CD4-positive, alpha-beta T cell treated with Interleukin-17A for 4 hours (primary cell): ENCODE data around the gene SH3PXD2A.
"Not testable (repeated sequence)": the region's sequence is repeated elsewhere in the genome, so short reads cannot be mapped to it uniquely, and the experiment has no call there.

ENCODE experiments used
- DNase-seq: peaks from one replicate; pipeline ENCODE4 v3.0.0-alpha.2; 2020; ENCODE audit warnings: mixed read lengths

SH3PXD2A gene

GRCh38 chr10:103740611-103741010 is 114.8 kb downstream of the SH3PXD2A start:
- DNase-seq, result no peak

GRCh38 chr10:103739039-103739764 is 116.2 kb downstream of the SH3PXD2A start:
- no peak for DNase-seq

GRCh38 chr10:103737735-103738367 is 117.5 kb downstream of the SH3PXD2A start:
- no peak for DNase-seq

GRCh38 chr10:103736763-103737162 is 118.6 kb downstream of the SH3PXD2A start:
- DNase-seq, result no peak

- no peak for DNase-seq
Observed at GRCh38 chr10:103736044-103736443, 119.3 kb downstream of the SH3PXD2A start.

GRCh38 chr10:103734731-103735130 is 120.6 kb downstream of the SH3PXD2A start:
- DNase-seq, result no peak

- DNase-seq, result no peak
Observed at GRCh38 chr10:103733045-103733419, 122.3 kb downstream of the SH3PXD2A start.

GRCh38 chr10:103732339-103733044 is 122.9 kb downstream of the SH3PXD2A start:
- no peak for DNase-seq

- no peak for DNase-seq
Observed at GRCh38 chr10:103731609-103732270, 123.6 kb downstream of the SH3PXD2A start.

- DNase-seq, result not testable (repeated sequence)
Observed at GRCh38 chr10:103731026-103731425, 124.3 kb downstream of the SH3PXD2A start.

GRCh38 chr10:103729851-103730250 is 125.5 kb downstream of the SH3PXD2A start:
- no peak for DNase-seq

- no peak for DNase-seq
Observed at GRCh38 chr10:103727991-103728689, 127.2 kb downstream of the SH3PXD2A start.

- DNase-seq, result no peak
Observed at GRCh38 chr10:103727546-103727963, 127.8 kb downstream of the SH3PXD2A start.

- DNase-seq, result no peak
Observed at GRCh38 chr10:103726637-103727036, 128.7 kb downstream of the SH3PXD2A start.

- no peak for DNase-seq
Observed at GRCh38 chr10:103725242-103725641, 130.1 kb downstream of the SH3PXD2A start.

GRCh38 chr10:103724771-103725170 is 130.6 kb downstream of the SH3PXD2A start:
- no peak for DNase-seq

GRCh38 chr10:103724074-103724473 is 131.3 kb downstream of the SH3PXD2A start:
- DNase-seq, result no peak

- no peak for DNase-seq
Observed at GRCh38 chr10:103723557-103723956, 131.8 kb downstream of the SH3PXD2A start.

GRCh38 chr10:103722632-103723031 is 132.7 kb downstream of the SH3PXD2A start:
- DNase-seq, result no peak

- no peak for DNase-seq
Observed at GRCh38 chr10:103720964-103721335, 134.4 kb downstream of the SH3PXD2A start.

GRCh38 chr10:103720328-103720963 is 134.9 kb downstream of the SH3PXD2A start:
- DNase-seq, result no peak

GRCh38 chr10:103719036-103719435 is 136.3 kb downstream of the SH3PXD2A start:
- peak; percentile 30 for DNase-seq
